ENCODE data around the gene LRP2.
A peak's percentile ranks its signal among the peaks of the same experiment; 100 is the strongest.

Gene LRP2

GRCh38 chr2:169119851-169120250, 242.5 kb downstream of the LRP2 start:
- no peak for DNase-seq (ENCODE audit: low spot score)

- DNase-seq (ENCODE audit: low spot score), result no peak
Measured at GRCh38 chr2:169119123-169119760, 243.1 kb downstream of the LRP2 start.

- no peak for DNase-seq (ENCODE audit: low spot score)
Measured at GRCh38 chr2:169118060-169118459, 244.3 kb downstream of the LRP2 start.

- DNase-seq (ENCODE audit: low spot score), result no peak
Measured at GRCh38 chr2:169116993-169117392, 245.3 kb downstream of the LRP2 start.

GRCh38 chr2:169116327-169116726, 246.0 kb downstream of the LRP2 start:
- DNase-seq (ENCODE audit: low spot score), result no peak

GRCh38 chr2:169114056-169114455, 248.3 kb downstream of the LRP2 start:
- no peak for DNase-seq (ENCODE audit: low spot score)

- no peak for DNase-seq (ENCODE audit: low spot score)
Measured at GRCh38 chr2:169112841-169113240, 249.5 kb downstream of the LRP2 start.

GRCh38 chr2:169110916-169111315, 251.4 kb downstream of the LRP2 start:
- DNase-seq (ENCODE audit: low spot score), result no peak

- DNase-seq (ENCODE audit: low spot score), result no peak
Measured at GRCh38 chr2:169110419-169110818, 251.9 kb downstream of the LRP2 start.

- peak; percentile 73 for DNase-seq (ENCODE audit: low spot score)
Measured at GRCh38 chr2:169109502-169110409, 252.6 kb downstream of the LRP2 start.

GRCh38 chr2:169108099-169108884, 254.0 kb downstream of the LRP2 start:
- no peak for DNase-seq (ENCODE audit: low spot score)

- DNase-seq (ENCODE audit: low spot score), result peak; percentile 62
Measured at GRCh38 chr2:169107645-169108044, 254.7 kb downstream of the LRP2 start.

- DNase-seq (ENCODE audit: low spot score), result no peak
Measured at GRCh38 chr2:169106563-169107545, 255.5 kb downstream of the LRP2 start.

- DNase-seq (ENCODE audit: low spot score), result no peak
Measured at GRCh38 chr2:169106134-169106533, 256.2 kb downstream of the LRP2 start.

- DNase-seq (ENCODE audit: low spot score), result peak; percentile 24
Measured at GRCh38 chr2:169105476-169105875, 256.9 kb downstream of the LRP2 start.

- DNase-seq (ENCODE audit: low spot score), result no peak
Measured at GRCh38 chr2:169104848-169105247, 257.5 kb downstream of the LRP2 start.

- DNase-seq (ENCODE audit: low spot score), result no peak
Measured at GRCh38 chr2:169095621-169096105, 266.7 kb downstream of the LRP2 start.

- DNase-seq (ENCODE audit: low spot score), result no peak
Measured at GRCh38 chr2:169094676-169095075, 267.7 kb downstream of the LRP2 start.

- no peak for DNase-seq (ENCODE audit: low spot score)
Measured at GRCh38 chr2:169093535-169093934, 268.8 kb downstream of the LRP2 start.

GRCh38 chr2:169091761-169092519, 270.4 kb downstream of the LRP2 start:
- no peak for DNase-seq (ENCODE audit: low spot score)
